Measurements from ENCODE around the gene ARL6IP1.

ARL6IP1 gene

DNA sequence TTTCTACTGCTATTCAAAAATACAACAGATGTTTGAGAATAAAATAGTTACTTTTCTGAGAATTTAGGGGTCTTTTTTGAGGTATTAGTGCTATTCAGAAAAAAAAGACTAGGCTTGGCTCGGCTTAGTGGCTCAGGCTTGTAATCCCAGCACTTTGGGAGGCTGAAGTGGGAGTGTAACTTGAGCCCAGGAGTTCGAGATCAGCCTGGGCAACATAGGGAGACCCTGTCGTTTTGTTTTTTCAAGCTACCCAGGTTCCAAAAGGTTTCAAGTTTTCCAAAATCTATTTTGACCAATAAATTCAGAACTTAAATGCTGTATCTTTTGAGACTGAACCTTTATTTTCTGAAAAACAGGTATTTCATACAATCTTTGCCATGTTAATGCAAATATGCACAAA lies 3.2 kb upstream of the ARL6IP1 start:
- TF ChIP-seq, protein P1, sequence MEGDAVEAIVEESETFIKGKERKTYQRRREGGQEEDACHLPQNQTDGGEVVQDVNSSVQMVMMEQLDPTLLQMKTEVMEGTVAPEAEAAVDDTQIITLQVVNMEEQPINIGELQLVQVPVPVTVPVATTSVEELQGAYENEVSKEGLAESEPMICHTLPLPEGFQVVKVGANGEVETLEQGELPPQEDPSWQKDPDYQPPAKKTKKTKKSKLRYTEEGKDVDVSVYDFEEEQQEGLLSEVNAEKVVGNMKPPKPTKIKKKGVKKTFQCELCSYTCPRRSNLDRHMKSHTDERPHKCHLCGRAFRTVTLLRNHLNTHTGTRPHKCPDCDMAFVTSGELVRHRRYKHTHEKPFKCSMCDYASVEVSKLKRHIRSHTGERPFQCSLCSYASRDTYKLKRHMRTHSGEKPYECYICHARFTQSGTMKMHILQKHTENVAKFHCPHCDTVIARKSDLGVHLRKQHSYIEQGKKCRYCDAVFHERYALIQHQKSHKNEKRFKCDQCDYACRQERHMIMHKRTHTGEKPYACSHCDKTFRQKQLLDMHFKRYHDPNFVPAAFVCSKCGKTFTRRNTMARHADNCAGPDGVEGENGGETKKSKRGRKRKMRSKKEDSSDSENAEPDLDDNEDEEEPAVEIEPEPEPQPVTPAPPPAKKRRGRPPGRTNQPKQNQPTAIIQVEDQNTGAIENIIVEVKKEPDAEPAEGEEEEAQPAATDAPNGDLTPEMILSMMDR (IDR thresholded peaks at IDR 0.05; ENCODE audit: insufficient read depth, low read length, poor library complexity, severe bottlenecking): no peak
- Histone ChIP-seq H3K36me3 (ENCODE audit: control insufficient read depth, insufficient read depth, low read length) (peaks cover 2% of the 10 kb centered on the region), H3K27me3 (replicated peaks; ENCODE audit: control insufficient read depth, insufficient read depth, low read length) (no peaks in the 10 kb centered on the region), H3K4me3 (replicated peaks; ENCODE audit: low read depth, low read length) (no peak overlapping the region)
- no peak for DNase-seq (ENCODE audit: extremely low read depth, insufficient read length)

DNA sequence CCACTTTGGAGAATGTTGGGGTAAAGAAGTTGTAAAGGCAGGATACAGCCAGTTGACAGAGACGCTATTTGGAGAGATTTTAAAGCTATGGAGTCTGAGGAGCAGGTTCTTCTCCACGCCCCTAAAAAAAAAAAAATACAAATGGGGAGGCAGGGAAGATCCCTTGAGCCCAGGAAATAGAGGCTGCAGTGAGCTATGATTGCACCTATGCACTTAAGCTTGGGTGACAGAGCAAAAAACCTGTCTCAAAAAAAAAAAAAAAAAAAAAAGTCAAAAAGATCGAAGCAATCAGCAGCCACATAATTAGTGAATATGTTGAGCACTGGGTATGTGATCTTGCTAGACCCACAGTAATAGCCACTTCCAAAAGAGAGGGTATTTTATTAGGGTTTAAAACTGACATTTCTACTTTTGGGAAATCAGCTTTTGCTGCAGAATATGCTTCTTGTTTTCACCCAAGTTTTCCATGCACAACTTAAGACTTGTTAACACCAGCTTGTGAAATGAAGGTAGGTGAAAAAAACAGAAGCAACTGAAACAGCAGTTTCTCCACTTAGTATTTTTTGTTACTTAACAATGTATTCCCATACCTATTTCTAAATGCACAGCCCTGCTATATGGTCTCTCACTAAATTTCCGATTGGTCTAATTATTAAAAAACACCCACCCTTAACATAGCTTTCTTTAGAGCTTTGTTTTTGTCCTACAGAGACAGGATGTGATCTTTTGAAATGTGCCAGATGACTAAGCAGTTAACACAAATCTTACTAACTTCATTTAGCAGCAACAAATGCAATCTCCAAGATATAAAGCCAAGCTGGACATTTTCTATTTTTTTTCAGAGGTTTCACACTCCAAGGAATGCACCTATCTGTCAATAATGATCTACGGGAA lies 2.5 kb upstream of the ARL6IP1 start:
- DNase-seq (ENCODE audit: extremely low read depth, insufficient read length): no peak
- Histone ChIP-seq H3K36me3 (ENCODE audit: control insufficient read depth, insufficient read depth, low read length) (peaks cover 2% of the 10 kb centered on the region), H3K4me3 (replicated peaks; ENCODE audit: low read depth, low read length) (no peak overlapping the region), H3K27me3 (replicated peaks; ENCODE audit: control insufficient read depth, insufficient read depth, low read length) (no peaks in the 10 kb centered on the region)
- TF ChIP-seq, protein P1 (IDR thresholded peaks at IDR 0.05; ENCODE audit: insufficient read depth, low read length, poor library complexity, severe bottlenecking): no peak

DNA sequence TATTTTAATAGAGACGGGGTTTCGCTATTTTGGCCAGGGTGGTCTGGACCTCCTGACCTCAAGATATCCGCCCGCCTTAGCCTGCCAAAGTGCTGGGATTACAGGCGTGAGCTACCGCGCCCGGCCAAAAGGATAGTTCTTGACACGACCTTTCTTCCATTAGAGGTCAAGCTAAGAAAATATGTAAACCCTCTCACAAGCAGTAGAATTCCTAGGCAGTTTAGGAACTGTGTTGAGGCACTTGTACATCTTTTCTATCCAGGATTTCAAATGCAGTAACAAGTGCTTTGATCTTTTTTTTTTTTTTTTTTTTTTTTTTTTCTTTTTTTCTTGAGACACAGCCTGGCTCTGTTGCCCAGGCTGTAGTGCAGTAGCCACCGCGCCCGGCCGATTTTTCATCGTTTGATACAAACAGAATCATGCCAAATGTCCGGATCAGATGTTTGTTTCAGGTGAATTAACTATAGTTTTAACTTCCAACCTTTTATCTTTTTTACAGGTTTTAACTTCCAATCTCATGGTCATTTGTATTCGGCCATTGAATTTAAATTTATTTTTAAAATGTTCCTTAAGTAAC lies 1.5 kb upstream of the ARL6IP1 start:
- no peak overlapping the region for H3K4me3 ChIP-seq (replicated peaks; ENCODE audit: low read depth, low read length)
- no peaks in the 10 kb centered on the region for H3K27me3 ChIP-seq (replicated peaks; ENCODE audit: control insufficient read depth, insufficient read depth, low read length)
- DNase-seq (ENCODE audit: extremely low read depth, insufficient read length): no peak
- peaks cover 2% of the 10 kb centered on the region for H3K36me3 ChIP-seq (ENCODE audit: control insufficient read depth, insufficient read depth, low read length)
- TF ChIP-seq, protein P1 (IDR thresholded peaks at IDR 0.05; ENCODE audit: insufficient read depth, low read length, poor library complexity, severe bottlenecking): no peak

DNA sequence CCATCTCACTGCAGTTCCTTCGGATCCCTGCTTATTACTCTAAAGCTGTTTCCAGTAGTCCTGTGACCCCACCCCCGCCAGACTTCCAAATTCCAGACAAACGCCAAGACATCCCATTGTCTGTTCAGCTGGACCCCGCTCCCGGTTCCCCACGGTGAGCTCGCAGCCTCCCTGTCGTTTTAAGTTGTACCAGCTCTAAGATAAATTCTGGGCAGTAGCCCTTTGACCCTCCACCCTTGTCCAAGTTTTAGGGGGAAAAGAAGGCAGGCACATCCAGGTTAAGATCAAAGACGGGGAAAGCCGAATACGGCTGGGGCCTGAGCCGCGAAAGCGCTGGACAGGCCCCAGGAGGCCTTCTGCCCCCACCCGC lies 589 bp downstream of the ARL6IP1 start:
- Histone ChIP-seq H3K27me3 (replicated peaks; ENCODE audit: control insufficient read depth, insufficient read depth, low read length) (no peaks in the 10 kb centered on the region), H3K4me3 (replicated peaks; ENCODE audit: low read depth, low read length) (peak overlapping the region; percentile 99), H3K36me3 (ENCODE audit: control insufficient read depth, insufficient read depth, low read length) (peaks cover 3% of the 10 kb centered on the region)
- no peak for DNase-seq (ENCODE audit: extremely low read depth, insufficient read length)
- TF ChIP-seq, protein P1 (IDR thresholded peaks at IDR 0.05; ENCODE audit: insufficient read depth, low read length, poor library complexity, severe bottlenecking): no peak

DNA sequence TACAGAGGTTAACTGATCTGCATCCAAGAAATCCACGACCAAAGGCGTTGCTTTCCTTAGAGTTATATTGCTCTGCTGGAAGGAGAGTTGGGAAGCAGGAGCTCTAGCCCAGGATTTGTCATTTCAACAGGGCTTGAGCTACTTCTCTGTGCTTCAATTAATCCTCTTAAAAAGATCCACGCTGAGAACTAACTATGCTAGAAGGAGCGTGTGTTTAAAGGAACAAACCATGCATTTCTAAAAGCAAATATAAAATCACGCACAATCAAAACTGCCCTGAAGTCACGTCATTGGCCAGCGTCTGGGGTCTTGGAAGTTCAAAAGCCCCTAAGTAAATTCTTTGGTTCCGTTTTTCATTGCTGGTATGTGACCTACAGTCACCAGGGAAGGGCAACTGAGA lies 1.1 kb downstream of the ARL6IP1 start:
- H3K36me3 ChIP-seq (ENCODE audit: control insufficient read depth, insufficient read depth, low read length): peaks cover 5% of the 10 kb centered on the region

More for the DNA sequence above, 1.1 kb downstream of the ARL6IP1 start:
- DNase-seq (ENCODE audit: extremely low read depth, insufficient read length): no peak
- H3K27me3 ChIP-seq (replicated peaks; ENCODE audit: control insufficient read depth, insufficient read depth, low read length): no peaks in the 10 kb centered on the region
- TF ChIP-seq, protein P1 (IDR thresholded peaks at IDR 0.05; ENCODE audit: insufficient read depth, low read length, poor library complexity, severe bottlenecking): no peak
- peak overlapping the region; percentile 99 for H3K4me3 ChIP-seq (replicated peaks; ENCODE audit: low read depth, low read length)
